ENCODE data around the gene PPP2R5C. TPM values are rescaled to one million over a fixed set of nuclear protein-coding genes. Genes with fewer than 3 reads are reported as not detected.
"Not testable (repeated sequence)": the region's sequence is repeated elsewhere in the genome, so short reads cannot be mapped to it uniquely, and the experiment has no call there.

PPP2R5C gene
- total RNA-seq, 3 donors from 2014 or later = 90.5 to 105 (median 102) TPM

DNA sequence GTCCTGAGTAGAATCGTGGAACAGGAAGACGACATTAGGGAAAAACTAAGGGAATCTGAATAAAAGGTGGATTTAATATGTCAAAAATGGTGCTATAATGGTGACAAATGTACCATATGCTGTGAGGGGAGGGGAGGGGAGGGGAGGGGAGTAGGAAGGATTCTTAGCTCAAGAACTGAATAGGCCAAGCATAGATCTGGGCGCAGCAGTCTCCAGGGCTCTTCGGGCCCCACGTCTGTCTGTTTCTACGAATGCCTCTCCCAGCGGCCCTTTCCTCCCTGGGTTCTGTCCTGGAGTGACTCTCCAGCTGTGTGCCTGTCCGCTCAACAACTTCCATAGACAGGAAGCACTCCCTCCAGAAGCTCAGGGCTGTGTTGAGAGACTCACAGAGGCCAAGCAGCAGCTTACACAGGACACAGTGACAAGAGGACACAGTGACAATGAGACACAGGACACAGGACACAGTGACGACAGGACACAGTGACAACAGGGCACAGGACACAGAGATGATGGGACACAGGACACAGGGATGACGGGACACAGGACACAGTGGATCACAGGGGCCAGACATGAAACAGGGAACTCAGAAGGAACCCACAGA, 42.4 kb upstream of the PPP2R5C start:
- Histone ChIP-seq H3K9me3 (no peaks in the 10 kb centered on the region), H3K27me3 (no peaks in the 10 kb centered on the region), H3K4me1 (no peaks in the 10 kb centered on the region), H3K36me3 (no peaks in the 10 kb centered on the region), H3K27ac (peak overlapping the region in 1 of 2 donors; percentile 25), H3K4me3 (no peak overlapping the region)
- no peak for DNase-seq (ENCODE audit: low spot score in 2 of 2)
- TF ChIP-seq POLR2A (IDR thresholded peaks at IDR 0.05) (no peak), POLR2AphosphoS5 (IDR thresholded peaks at IDR 0.05) (no peak), CTCF (IDR thresholded peaks at IDR 0.05) (no peak)
- intact Hi-C loops (cut with DNase I; ENCODE audit: low total_unique reads) = no loop called here

DNA sequence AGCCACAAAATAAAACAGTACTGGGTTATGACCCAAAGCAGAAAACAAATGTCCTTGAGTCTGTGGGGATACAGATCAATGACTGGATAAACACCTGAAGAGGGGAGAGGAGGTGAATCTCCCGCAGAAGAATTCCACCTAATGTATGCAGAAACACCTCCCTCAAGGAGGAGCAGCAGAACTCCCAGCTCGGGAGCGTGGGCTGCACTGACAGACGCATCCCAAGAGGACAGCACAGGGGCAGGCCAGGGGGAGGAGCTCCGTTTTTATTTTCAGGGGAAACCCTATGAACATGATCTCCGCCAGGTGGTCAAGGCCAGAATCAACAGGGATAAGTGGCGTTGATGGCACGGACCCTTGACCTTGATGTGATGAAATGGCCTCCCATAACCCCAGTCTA, 41.8 kb upstream of the PPP2R5C start:
- peak overlapping the region in 1 of 2 donors; percentile 25 for H3K27ac ChIP-seq
- DNase-seq (ENCODE audit: low spot score in 2 of 2) = no peak
- H3K4me1 ChIP-seq = no peaks in the 10 kb centered on the region

DNA sequence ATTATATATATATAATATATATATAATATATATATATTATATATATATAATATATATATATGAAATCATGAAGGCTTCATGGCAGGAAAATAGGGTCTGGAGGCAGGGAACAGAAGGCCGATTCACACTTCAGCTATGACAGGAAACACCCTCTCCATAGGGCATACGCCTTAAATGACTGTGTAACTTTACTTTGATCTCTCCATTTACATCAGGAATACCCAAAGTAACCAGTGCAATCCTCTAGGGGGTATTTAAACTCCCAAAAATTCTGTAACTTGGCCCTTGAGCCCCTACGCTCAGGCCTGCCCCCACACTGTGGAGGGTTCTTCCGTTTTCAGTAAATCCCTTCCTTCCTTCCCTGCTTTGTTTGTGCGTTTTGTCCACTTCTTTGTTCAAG, 40.4 kb upstream of the PPP2R5C start:
- no peak for DNase-seq (ENCODE audit: low spot score in 2 of 2)
- intact Hi-C loops (cut with DNase I; ENCODE audit: low total_unique reads) = no loop called here
- Histone ChIP-seq H3K27me3 (no peaks in the 10 kb centered on the region), H3K9me3 (no peaks in the 10 kb centered on the region), H3K36me3 (no peaks in the 10 kb centered on the region), H3K4me3 (no peak overlapping the region), H3K4me1 (no peaks in the 10 kb centered on the region), H3K27ac (no peak overlapping the region)
- no peak for TF ChIP-seq CTCF (IDR thresholded peaks at IDR 0.05)
- no peak for TF ChIP-seq POLR2A (IDR thresholded peaks at IDR 0.05)

More for the DNA sequence above, 41.8 kb upstream of the PPP2R5C start:
- no peaks in the 10 kb centered on the region for H3K9me3 ChIP-seq
- intact Hi-C loops (cut with DNase I; ENCODE audit: low total_unique reads) = no loop called here
- no peaks in the 10 kb centered on the region for H3K36me3 ChIP-seq
- H3K4me3 ChIP-seq = no peak overlapping the region
- no peaks in the 10 kb centered on the region for H3K27me3 ChIP-seq
- TF ChIP-seq CTCF (IDR thresholded peaks at IDR 0.05) (no peak), POLR2AphosphoS5 (IDR thresholded peaks at IDR 0.05) (no peak), POLR2A (IDR thresholded peaks at IDR 0.05) (no peak)

DNA sequence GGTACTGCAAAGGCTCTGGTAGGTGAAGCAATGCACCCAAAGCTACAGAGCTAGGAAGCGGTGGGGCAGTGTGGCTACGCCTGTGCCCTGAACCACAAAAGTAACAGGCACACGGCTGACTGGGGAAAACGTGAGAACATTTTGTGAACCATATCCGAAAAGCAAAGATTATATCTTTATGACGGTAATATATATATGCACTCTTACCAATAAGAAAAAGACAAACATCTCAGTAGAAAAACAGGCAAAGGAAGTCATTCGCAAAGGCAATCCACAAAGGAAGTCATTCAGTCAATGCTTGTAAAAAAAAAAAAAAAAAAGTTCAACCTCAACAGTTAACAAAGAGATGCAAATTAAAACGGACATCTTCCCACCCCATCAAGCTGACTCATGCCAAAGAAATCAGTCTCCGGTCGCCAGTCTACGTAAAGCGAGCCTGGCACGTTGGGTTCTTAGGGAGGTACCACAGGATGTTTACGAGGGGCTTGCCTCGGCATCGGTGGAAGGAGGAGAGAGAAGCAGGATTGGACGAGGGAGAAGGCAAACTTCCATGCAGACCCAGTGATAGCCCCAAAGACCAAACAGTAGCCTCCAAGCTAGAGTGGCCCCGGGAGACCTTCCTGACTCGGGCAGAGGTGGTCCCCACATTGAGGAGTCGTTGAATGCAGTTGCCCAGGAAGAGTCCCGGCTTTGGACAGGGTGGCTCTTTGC, 39.4 kb upstream of the PPP2R5C start:
- Histone ChIP-seq H3K4me1 (no peaks in the 10 kb centered on the region), H3K4me3 (no peak overlapping the region), H3K36me3 (no peaks in the 10 kb centered on the region), H3K27me3 (no peaks in the 10 kb centered on the region), H3K27ac (peak overlapping the region; percentile 70 to 71), H3K9me3 (no peaks in the 10 kb centered on the region)
- intact Hi-C loops (cut with DNase I; ENCODE audit: low total_unique reads) = loop anchor here (2.0 kb wide), 1 partner anchor 39 kb away; no protein-coding TSS in a partner anchor
- TF ChIP-seq POLR2A (IDR thresholded peaks at IDR 0.05) = no peak
- no peak for TF ChIP-seq CTCF (IDR thresholded peaks at IDR 0.05)
- no peak for TF ChIP-seq POLR2AphosphoS5 (IDR thresholded peaks at IDR 0.05)
- DNase-seq (ENCODE audit: low spot score in 2 of 2) = peak in 1 of 2 donors; percentile 55

DNA sequence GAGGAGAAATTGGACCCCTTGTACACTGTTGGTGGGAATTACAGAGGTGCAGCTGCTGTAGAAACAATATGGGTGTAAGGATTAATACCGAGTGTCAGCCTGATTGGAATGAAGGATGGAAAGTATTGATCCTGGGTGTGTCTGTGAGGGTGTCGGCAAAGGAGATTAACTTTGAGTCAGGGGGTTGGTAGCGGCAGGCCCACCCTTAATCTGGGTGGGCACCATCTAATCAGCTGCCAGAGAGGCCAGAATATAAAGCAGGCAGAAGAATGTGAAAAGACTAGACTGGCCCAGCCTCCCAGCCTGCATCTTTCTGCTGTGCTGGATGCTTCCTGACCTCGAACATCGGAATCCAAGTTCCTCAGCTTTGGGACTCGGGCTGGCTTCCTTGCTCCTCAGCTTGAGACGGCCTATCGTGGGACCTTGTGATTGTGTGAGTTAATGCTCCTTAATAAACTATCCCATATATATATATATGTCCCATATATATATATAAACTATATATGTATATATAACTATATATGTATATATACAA, 38.4 kb upstream of the PPP2R5C start:
- H3K4me1 ChIP-seq = no peaks in the 10 kb centered on the region
- H3K9me3 ChIP-seq = no peaks in the 10 kb centered on the region
- DNase-seq (ENCODE audit: low spot score in 2 of 2) = no peak
- no peak overlapping the region for H3K27ac ChIP-seq
- TF ChIP-seq POLR2AphosphoS5 (IDR thresholded peaks at IDR 0.05) (no peak), CTCF (IDR thresholded peaks at IDR 0.05) (no peak), POLR2A (IDR thresholded peaks at IDR 0.05) (no peak)
- no peak overlapping the region for H3K4me3 ChIP-seq
- H3K27me3 ChIP-seq = no peaks in the 10 kb centered on the region
- H3K36me3 ChIP-seq = no peaks in the 10 kb centered on the region
- intact Hi-C loops (cut with DNase I; ENCODE audit: low total_unique reads) = loop anchor here (2.0 kb wide), 1 partner anchor 40 kb away; no protein-coding TSS in a partner anchor

DNA sequence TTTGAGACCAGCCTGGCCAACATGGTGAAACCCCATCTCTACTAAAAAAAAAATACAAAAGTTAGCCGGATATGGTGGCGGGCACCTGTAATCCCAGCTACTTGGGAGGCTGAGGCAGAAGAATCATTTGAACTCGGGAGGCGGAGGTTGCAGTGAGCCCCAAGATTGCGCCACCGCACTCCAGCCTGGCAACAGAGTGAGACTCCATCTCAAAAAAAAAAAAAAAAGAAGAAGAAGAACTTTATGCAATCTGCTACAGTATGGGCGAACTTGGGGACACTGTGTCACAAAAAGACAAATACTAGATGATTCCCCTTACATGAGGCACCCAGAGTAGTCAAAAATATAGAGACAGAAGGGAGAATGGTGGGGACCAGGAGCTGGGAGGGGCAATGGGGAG, 35.9 kb upstream of the PPP2R5C start:
- H3K36me3 ChIP-seq; H3K4me1 ChIP-seq; H3K27me3 ChIP-seq; H3K9me3 ChIP-seq; H3K4me3 ChIP-seq; H3K27ac ChIP-seq; DNase-seq (ENCODE audit: low spot score in 2 of 2); intact Hi-C loops (cut with DNase I; ENCODE audit: low total_unique reads): not testable (repeated sequence)
